HepG2 (cell line): Measurements from ENCODE around the gene CA7. TPM values are rescaled to one million over a fixed set of nuclear protein-coding genes. Genes with fewer than 3 reads are reported as not detected.

Experiments used
- FIP1L1 ChIP-seq: fragments of 200-400 bp; formaldehyde crosslinking; IDR thresholded peaks from 2 replicates; pipeline ENCODE4 v1.6.1; 2018; ENCODE audit warnings: low read depth, mild to moderate bottlenecking, low read length, moderate library complexity, borderline replicate concordance; ENCODE audit not compliant: insufficient read depth
- FOXC1 ChIP-seq: sonication (generic); formaldehyde crosslinking; IDR thresholded peaks from 2 replicates; pipeline ENCODE4 v1.8.0; 2022; ENCODE audit warnings: mild to moderate bottlenecking, missing genetic modification reagents, borderline replicate concordance
- HNRNPUL1 ChIP-seq: fragments of 200-400 bp; formaldehyde crosslinking; IDR thresholded peaks from 2 replicates; pipeline ENCODE4 v1.6.1; 2017; ENCODE audit warnings: low read depth, mild to moderate bottlenecking, low read length, moderate library complexity
- HOXA5 ChIP-seq: sonication (generic); formaldehyde crosslinking; IDR thresholded peaks from 2 replicates; pipeline ENCODE4 v1.4.0; 2020; ENCODE audit warnings: missing genetic modification reagents
- KDM5B ChIP-seq: sonication (generic); formaldehyde crosslinking; IDR thresholded peaks from 2 replicates; pipeline ENCODE4 v1.4.0; 2020; ENCODE audit warnings: missing genetic modification reagents, mild to moderate bottlenecking, borderline replicate concordance
- MAZ ChIP-seq, 2 experiments: sonication (generic) in 1 of 2; formaldehyde crosslinking in 1 of 2; IDR thresholded peaks; 2 replicates each; pipeline versions ENCODE4 v1.5.0 to v1.6.1; 2012 to 2020; ENCODE audit warnings: low read depth in 2 of 2, mild to moderate bottlenecking in 2 of 2, borderline replicate concordance in 1 of 2, improper control_type of control experiment in 1 of 2, low read length in 1 of 2, missing genetic modification reagents in 1 of 2, moderate library complexity in 1 of 2
- MTF1 ChIP-seq: sonication (generic); formaldehyde crosslinking; IDR thresholded peaks from 2 replicates; pipeline ENCODE4 v1.5.0; 2020; ENCODE audit warnings: missing genetic modification reagents
- PCBP2 ChIP-seq: fragments of 200-400 bp; formaldehyde crosslinking; optimal IDR thresholded peaks from 2 replicates; pipeline ENCODE3; 2018; ENCODE audit warnings: low read length, low read depth; ENCODE audit not compliant: poor library complexity, severe bottlenecking
- SPEN ChIP-seq: sonication (generic); formaldehyde crosslinking; IDR thresholded peaks from 2 replicates; pipeline ENCODE4 v1.5.1; 2020; ENCODE audit warnings: low read depth, mild to moderate bottlenecking, missing genetic modification reagents
- SSRP1 ChIP-seq: IDR thresholded peaks from 2 replicates; pipeline ENCODE4 v1.6.1; 2016; ENCODE audit warnings: control low read depth
- TCF7L2 ChIP-seq: IDR thresholded peaks from 2 replicates; pipeline ENCODE4 v1.6.1; 2011; ENCODE audit warnings: mild to moderate bottlenecking, low read depth, low read length, moderate library complexity
- TEAD2 ChIP-seq: sonication (generic); formaldehyde crosslinking; IDR thresholded peaks from 2 replicates; pipeline ENCODE4 v1.9.0; 2021; ENCODE audit warnings: missing genetic modification reagents
- ZBTB43 ChIP-seq: sonication (generic); formaldehyde crosslinking; conservative IDR thresholded peaks from 2 replicates; pipeline ENCODE4 v1.4.0; 2020; ENCODE audit warnings: missing genetic modification reagents
- ZBTB7B ChIP-seq: sonication (generic); formaldehyde crosslinking; IDR thresholded peaks from 2 replicates; pipeline ENCODE4 v1.4.0; 2020; ENCODE audit warnings: missing genetic modification reagents
- ZFP36L2 ChIP-seq: sonication (generic); formaldehyde crosslinking; IDR thresholded peaks from 2 replicates; pipeline ENCODE4 v1.4.0; 2020; ENCODE audit warnings: missing genetic modification reagents
- ZFP62 ChIP-seq: sonication (generic); formaldehyde crosslinking; IDR thresholded peaks from 2 replicates; pipeline ENCODE4 v1.4.0; 2020; ENCODE audit warnings: missing genetic modification reagents
- ZMYM3 ChIP-seq: sonication (generic); formaldehyde crosslinking; IDR thresholded peaks from 2 replicates; pipeline ENCODE4 v1.5.1; 2020; ENCODE audit warnings: mild to moderate bottlenecking, missing genetic modification reagents
- ZNF101 ChIP-seq: sonication (generic); formaldehyde crosslinking; IDR thresholded peaks from 2 replicates; pipeline ENCODE4 v1.4.0; 2020; ENCODE audit warnings: mild to moderate bottlenecking, low read depth, missing genetic modification reagents, borderline replicate concordance
- ZNF33A ChIP-seq: sonication (generic); formaldehyde crosslinking; IDR thresholded peaks from 2 replicates; pipeline ENCODE4 v1.5.1; 2020; ENCODE audit warnings: missing genetic modification reagents, mild to moderate bottlenecking, moderate library complexity, borderline replicate concordance
- ZNF670 ChIP-seq: sonication (generic); formaldehyde crosslinking; IDR thresholded peaks from 2 replicates; pipeline ENCODE4 v1.8.0; 2022; ENCODE audit warnings: mild to moderate bottlenecking, missing genetic modification reagents, borderline replicate concordance
- polyA plus RNA-seq, 8 experiments: library from polyadenylated mRNA; depleted of rRNA in 3 of 8; stranded (reverse) in 7 of 8; unstranded in 1 of 8; fragments of >200 nt; fragmentation: Illumina TruSeq in 4 of 8; extraction: Trizol in 4 of 8; gene quantifications; 2 replicates each; pipeline versions ENCODE4 v1.2.1 to v1.2.3, GENCODE V29; 2011 to 2016; ENCODE audit warnings: low read depth in 4 of 8, missing spikeins in 1 of 8, mixed read lengths in 1 of 8; ENCODE audit not compliant: insufficient read depth in 1 of 8
- total RNA-seq, 5 experiments: library from RNA; depleted of rRNA; stranded (reverse); fragments of >200 nt; fragmentation: Illumina TruSeq; extraction: Trizol; gene quantifications; 2 replicates each; pipeline ENCODE4 v1.2.3, GENCODE V29; 2016; ENCODE audit warnings: low read depth in 1 of 5
- TF ChIP-seq, protein P1 (sequence below): sonication (generic); formaldehyde crosslinking; IDR thresholded peaks from 2 replicates; pipeline ENCODE4 v1.4.0; 2020; ENCODE audit warnings: missing genetic modification reagents
- TF ChIP-seq, protein P2 (sequence below): sonication (generic); formaldehyde crosslinking; IDR thresholded peaks from 2 replicates; pipeline ENCODE4 v1.5.0; 2020; ENCODE audit warnings: mild to moderate bottlenecking, missing genetic modification reagents

CA7 gene
- total and polyA plus RNA-seq, 2 of the 13 experiments (the other 11 are each of a cell fraction or from before 2014, with no cell fraction given) = not detected

DNA sequence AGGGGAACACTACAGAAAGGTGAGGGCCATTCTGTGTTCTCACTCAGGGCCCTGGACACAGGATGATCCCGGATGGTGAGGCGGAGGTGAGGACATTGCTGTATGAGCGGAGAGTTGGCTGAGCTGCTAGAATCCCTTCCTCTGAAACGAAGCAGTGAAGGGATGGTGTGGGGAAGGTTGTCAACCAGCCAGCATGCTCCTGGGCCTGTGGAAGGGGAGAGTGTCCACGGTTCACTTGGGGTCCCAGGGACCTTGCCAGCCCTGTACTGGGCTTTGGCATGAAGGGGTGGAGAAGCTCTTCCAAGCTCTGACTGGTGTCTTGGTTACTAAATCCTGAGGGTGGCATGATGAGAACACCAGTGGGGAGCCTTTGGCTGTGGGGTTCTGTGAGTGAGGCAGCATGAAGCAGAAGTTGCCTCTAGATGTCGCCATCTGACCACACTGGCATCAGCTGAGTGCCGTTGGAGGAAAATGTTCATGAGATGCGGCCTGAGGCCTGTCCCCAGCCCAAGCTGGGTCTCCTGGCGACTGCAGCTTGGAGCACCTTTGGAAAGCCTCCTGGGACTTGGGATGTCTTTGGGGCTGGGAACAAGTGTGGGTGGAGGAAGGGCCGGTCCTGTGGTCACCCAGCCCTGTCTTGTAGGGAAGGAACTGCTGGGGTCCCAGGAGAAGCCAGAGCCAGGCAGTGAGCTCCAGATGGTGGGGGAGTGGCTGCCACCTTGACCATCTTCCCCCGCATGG lies 50.9 kb downstream of the CA7 start (continued):
- TF ChIP-seq HOXA5 (CRISPR knock-in tag) = no peak
- no peak for TF ChIP-seq FIP1L1
- peak; percentile 82 for TF ChIP-seq SSRP1 (CRISPR knock-in tag)
- no peak for TF ChIP-seq ZMYM3
- TF ChIP-seq MTF1 (CRISPR knock-in tag) = no peak
- no peak for TF ChIP-seq ZFP36L2 (CRISPR knock-in tag)
- no peak for TF ChIP-seq ZNF33A
- TF ChIP-seq TCF7L2 = no peak
- TF ChIP-seq, protein P1, sequence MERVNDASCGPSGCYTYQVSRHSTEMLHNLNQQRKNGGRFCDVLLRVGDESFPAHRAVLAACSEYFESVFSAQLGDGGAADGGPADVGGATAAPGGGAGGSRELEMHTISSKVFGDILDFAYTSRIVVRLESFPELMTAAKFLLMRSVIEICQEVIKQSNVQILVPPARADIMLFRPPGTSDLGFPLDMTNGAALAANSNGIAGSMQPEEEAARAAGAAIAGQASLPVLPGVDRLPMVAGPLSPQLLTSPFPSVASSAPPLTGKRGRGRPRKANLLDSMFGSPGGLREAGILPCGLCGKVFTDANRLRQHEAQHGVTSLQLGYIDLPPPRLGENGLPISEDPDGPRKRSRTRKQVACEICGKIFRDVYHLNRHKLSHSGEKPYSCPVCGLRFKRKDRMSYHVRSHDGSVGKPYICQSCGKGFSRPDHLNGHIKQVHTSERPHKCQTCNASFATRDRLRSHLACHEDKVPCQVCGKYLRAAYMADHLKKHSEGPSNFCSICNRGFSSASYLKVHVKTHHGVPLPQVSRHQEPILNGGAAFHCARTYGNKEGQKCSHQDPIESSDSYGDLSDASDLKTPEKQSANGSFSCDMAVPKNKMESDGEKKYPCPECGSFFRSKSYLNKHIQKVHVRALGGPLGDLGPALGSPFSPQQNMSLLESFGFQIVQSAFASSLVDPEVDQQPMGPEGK = peak; percentile 52
- no peak for TF ChIP-seq PCBP2
- TF ChIP-seq SPEN (CRISPR knock-in tag) = peak; percentile 65; the same call in 1 of the 2 replicates
- no peak for TF ChIP-seq TEAD2 (CRISPR knock-in tag)
- TF ChIP-seq KDM5B (CRISPR knock-in tag) = peak; percentile 70; the same call in 1 of the 2 replicates
- no peak for TF ChIP-seq MAZ (IDR thresholded peaks at IDR 0.05; ENCODE audit: borderline replicate concordance, low read depth, low read length)
- TF ChIP-seq MAZ (CRISPR knock-in tag; IDR thresholded peaks at IDR 0.05; ENCODE audit: low read depth) = no peak; the same call in 1 of the 2 replicates
- TF ChIP-seq ZNF670 = no peak
- no peak for TF ChIP-seq ZFP62 (CRISPR knock-in tag)
- TF ChIP-seq ZBTB7B (CRISPR knock-in tag) = 0 out of 2 replicates have a peak, but pooled peaks have one; percentile 29
- TF ChIP-seq ZNF101 (CRISPR knock-in tag) = no peak
- no peak for TF ChIP-seq ZBTB43
- no peak for TF ChIP-seq FOXC1 (CRISPR knock-in tag)
- TF ChIP-seq, protein P2, sequence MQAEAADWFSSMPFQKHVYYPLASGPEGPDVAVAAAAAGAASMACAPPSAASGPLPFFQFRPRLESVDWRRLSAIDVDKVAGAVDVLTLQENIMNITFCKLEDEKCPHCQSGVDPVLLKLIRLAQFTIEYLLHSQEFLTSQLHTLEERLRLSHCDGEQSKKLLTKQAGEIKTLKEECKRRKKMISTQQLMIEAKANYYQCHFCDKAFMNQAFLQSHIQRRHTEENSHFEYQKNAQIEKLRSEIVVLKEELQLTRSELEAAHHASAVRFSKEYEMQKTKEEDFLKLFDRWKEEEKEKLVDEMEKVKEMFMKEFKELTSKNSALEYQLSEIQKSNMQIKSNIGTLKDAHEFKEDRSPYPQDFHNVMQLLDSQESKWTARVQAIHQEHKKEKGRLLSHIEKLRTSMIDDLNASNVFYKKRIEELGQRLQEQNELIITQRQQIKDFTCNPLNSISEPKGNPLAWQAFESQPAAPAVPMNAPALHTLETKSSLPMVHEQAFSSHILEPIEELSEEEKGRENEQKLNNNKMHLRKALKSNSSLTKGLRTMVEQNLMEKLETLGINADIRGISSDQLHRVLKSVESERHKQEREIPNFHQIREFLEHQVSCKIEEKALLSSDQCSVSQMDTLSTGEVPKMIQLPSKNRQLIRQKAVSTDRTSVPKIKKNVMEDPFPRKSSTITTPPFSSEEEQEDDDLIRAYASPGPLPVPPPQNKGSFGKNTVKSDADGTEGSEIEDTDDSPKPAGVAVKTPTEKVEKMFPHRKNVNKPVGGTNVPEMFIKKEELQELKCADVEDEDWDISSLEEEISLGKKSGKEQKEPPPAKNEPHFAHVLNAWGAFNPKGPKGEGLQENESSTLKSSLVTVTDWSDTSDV = peak; percentile 88; the same call in 1 of the 2 replicates
- no peak for TF ChIP-seq HNRNPUL1
